Central memory CD4-positive, alpha-beta T cell (primary cell): ENCODE results near the gene ANKRD12.

Experiments used
- DNase-seq: peaks from one replicate; pipeline ENCODE4 v3.0.0; 2022

ANKRD12 gene

GRCh38 chr18:9106800-9107584, 29.6 kb upstream of the ANKRD12 start:
- no peak for DNase-seq

- no peak for DNase-seq
These were observed 27.7 kb upstream of the ANKRD12 start for GRCh38 chr18:9108911-9109310.

GRCh38 chr18:9109523-9109922, 27.1 kb upstream of the ANKRD12 start:
- DNase-seq: no peak

GRCh38 chr18:9113468-9114149, 23.0 kb upstream of the ANKRD12 start:
- DNase-seq: no peak

GRCh38 chr18:9115984-9116383, 20.6 kb upstream of the ANKRD12 start:
- no peak for DNase-seq

DNA sequence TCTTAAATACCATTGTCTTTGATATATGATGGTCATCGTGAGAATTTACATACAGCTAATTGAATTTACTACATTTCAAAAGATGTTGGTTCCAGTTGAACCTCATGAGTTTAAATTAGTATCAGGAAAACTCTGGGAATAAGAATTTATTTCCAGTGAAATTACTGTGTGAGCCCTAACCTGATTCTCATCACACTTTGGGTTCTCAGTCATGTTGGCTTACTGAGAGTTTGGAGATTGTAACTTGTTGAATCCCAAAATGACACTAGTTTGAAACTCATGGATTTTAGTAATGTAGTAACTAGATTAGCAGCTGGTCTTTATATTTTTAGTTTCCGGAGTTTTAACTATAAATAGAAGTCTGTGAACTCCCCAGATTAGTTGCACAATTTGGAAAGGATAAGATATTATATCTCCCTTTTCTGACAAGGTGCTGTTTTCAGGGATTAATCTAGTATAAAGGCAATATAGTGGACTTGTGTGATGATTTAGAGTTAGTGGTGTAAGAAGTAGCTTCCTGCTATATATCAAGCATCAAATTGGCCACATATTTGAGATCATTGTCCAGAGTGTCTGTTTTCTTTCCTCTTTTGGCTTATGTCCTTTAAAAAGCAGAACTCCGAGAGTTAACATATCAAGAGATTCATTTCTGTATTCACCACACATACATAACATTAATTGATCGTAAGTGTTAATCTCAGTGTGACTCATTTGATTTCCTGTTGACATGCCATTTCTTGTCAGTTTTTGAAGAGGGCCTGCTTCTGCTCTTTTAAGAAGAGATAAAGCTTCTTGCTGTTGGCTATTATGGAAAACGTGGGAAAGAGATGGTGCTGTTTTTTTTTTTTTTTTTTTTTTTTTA, 18.4 kb upstream of the ANKRD12 start:
- peak; percentile 52 for DNase-seq

DNA sequence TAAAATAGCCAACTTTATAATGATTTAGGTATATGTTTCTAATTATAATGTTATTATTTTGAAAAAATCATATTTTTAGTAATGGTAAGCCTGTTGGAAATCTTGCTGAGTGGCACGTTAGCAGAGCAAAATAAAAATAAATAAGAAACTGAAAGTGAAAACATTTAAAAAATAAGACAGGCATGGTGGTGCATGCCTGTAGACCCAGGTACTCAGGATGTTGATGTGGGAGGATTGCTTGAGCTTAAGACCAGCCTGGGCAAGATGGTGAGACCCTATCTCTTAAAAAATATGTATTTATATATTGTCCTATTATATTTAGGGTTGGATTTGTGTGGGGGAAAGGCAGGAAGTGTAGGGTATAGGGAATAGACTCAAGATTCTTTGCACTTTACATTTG, 15.8 kb upstream of the ANKRD12 start:
- DNase-seq: peak; percentile 34

GRCh38 chr18:9123520-9123919, 13.1 kb upstream of the ANKRD12 start:
- DNase-seq: no peak

DNA sequence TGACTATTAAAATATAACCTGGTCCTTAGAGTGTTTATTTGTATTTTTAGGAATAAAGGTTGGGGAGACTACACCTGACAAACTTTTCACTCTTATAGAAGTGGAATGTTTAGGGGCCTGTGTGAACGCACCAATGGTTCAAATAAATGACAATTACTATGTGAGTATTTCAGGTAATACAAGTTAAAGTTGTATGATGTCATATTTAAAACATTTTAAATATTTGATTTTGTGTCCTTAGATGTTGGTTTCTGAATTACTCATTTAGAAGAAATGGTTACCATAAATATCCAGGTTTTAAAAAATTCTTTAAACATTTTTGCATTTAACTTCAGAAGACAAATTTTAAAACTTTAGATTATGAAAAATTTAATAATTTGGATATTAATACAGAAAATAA, 11.8 kb upstream of the ANKRD12 start:
- DNase-seq: no peak

- no peak for DNase-seq
These were observed 10.2 kb upstream of the ANKRD12 start for GRCh38 chr18:9126337-9126736.

- no peak for DNase-seq
These were observed 6.4 kb upstream of the ANKRD12 start for GRCh38 chr18:9130195-9130594.

GRCh38 chr18:9130806-9131205, 5.8 kb upstream of the ANKRD12 start:
- DNase-seq: no peak

DNA sequence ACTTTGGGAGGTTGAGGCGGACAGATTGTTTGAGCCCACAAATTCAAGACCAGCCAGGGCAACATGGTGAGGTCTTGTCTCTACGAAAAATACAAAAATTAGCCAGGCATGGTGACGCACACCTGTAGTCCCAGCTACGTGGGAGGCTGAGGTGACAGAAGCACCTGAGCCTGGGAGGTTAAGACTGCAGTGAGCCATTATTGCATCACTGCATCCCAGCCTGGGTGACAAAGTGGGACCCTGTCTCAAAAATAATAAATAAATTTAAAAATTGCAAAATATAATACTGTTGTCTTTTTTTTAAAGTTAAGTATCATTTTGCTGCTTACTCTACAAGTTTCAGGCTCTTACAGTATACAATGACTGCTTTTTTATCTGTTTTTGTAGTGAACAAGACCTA, 4.0 kb upstream of the ANKRD12 start:
- no peak for DNase-seq

GRCh38 chr18:9133225-9133624, 3.4 kb upstream of the ANKRD12 start:
- no peak for DNase-seq

DNA sequence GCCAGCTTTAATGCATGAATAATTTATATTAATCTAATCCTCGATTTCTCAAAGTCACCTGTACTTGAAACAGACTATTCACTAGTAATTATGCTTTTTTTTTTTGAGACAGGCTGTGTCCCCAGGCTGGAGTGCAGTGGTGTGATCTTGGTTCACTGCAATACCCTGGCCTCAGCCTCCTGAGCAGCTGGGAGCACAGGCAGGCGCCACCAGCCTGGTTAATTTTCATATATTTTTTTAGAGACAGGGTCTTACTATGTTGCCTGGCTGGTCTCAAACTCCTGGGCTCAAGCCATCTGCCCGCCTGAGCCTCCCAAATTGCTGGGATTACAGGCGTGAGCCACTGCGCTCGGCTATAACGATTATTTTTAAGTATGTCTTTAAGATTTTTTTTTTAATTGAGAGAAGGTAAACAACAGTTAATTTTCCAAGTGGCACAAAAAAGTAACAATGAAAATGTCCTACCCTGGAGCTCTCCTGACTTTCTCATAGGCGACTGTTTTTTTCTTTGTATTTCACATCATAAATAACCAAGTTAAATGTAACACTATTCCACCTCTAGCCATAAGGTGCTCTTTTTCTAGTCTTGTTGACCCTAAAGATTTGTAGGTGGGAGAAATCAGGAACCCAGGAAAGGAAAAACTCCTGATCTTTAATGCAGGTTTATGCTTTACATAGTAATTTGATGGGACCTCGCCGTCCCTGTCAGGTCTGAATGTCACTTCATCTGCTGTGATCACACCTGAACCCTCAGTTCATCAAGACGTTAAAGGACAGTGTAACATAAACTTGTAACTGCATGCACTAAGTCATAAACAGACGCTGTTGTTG, 1.3 kb upstream of the ANKRD12 start:
- no peak for DNase-seq

DNA sequence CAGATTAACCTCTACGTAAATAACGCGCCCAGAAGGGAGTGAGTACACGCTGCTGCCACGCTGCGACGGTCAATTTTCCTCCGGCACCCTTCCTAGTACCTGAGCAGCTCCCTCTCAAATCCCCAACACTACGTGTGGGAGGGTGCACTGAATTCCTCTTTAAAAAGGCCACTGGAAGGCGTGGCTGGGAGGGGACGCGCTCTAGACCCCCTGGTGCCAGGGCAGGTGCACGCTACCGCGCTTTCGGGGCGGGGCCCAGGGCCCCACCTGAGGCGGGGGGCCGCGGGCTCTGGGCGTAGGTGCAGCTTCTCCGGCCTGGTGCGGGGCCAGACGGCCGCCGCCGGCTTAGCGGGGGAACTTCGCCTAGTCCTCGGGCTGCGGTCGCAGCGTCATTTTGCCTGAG, 668 bp upstream of the ANKRD12 start:
- no peak for DNase-seq

- DNase-seq: peak; percentile 74
These were observed 836 bp downstream of the ANKRD12 start for GRCh38 chr18:9137168-9138066.

DNA sequence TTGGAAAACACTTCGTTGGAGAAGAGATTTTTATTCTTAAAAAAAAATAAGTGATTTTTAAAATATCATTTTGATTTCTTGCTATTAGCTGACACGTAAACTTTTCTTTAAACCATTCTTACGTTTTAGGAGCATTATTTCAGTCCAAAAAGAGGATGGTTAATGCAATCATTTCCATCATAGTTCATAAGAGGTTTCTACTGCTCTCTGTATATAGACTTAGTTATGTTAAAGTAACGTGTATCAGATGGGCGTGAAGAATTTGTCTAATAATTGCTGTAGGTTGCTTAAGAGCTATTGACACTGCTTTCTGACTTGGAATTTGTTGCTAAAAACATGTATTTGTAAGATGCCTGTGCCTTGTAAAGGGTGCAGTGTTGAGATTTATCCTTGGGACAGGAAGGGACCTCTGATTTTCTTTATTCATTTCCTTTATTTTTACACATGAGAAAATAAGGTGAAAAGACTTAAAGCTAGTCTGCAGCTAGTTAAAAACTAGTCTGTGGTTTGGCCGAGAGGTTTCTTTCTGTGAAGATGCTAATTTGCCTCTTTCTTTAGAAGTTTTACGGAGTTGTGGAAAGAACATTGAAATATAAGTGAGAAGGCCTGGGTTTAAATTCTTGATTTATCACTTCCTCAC, 2.9 kb downstream of the ANKRD12 start:
- no peak for DNase-seq

DNA sequence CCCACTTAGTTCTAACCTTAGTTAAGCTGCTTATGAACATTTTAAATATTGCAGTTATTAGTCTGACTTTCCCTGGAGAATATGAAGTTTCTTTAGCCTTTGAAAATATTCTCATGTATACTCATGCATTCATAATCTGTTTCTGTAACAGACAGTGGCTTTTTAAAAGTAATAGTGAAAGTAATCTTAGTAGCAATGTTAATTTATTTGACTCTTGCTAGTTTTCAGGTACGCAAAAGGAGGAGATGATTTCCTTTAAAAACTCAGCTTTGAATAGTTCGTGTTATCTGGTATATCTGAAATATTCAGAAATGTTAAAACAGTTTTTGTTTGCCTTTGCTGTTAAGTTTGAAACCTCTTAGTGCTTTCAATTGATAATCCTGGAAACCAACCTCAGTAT, 3.8 kb downstream of the ANKRD12 start:
- DNase-seq: no peak

DNA sequence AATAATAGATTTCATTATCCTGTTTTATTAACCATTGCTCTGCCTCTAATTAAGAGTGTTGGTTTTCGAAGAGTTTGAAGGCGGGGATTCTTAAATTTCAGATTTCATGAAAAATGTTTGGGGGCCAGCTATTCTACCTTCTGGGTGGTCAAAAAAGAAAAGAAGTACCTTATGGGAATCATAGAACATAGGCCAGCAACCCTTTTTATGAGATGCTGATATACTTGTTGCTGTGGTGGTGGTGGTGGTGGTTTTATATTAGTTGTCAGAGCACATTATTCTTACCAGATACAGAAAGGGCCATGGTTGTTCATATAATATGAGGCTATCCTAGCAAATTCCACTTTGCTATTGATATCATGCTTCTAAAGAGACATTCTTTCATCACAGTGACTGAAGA, 4.4 kb downstream of the ANKRD12 start:
- no peak for DNase-seq

GRCh38 chr18:9146224-9146623, 9.6 kb downstream of the ANKRD12 start:
- no peak for DNase-seq
